AG10803 (cell line): ENCODE measurements around the gene DCST2.

ENCODE experiments used
- DNase-seq: peaks from one replicate; pipeline ENCODE4 v3.0.0; 2010; ENCODE audit warnings: low read depth
- H3K4me3 ChIP-seq: 2 replicates; pipeline ENCODE4 v1.5.1; 2011; ENCODE audit warnings: mild to moderate bottlenecking, low read length, control low read depth
- TF ChIP-seq, protein P1 (sequence below): conservative IDR thresholded peaks from 2 replicates; pipeline ENCODE4 v1.5.1; 2011; ENCODE audit warnings: mild to moderate bottlenecking, low read length, control low read depth, inconsistent platforms

The DCST2 gene

DNA sequence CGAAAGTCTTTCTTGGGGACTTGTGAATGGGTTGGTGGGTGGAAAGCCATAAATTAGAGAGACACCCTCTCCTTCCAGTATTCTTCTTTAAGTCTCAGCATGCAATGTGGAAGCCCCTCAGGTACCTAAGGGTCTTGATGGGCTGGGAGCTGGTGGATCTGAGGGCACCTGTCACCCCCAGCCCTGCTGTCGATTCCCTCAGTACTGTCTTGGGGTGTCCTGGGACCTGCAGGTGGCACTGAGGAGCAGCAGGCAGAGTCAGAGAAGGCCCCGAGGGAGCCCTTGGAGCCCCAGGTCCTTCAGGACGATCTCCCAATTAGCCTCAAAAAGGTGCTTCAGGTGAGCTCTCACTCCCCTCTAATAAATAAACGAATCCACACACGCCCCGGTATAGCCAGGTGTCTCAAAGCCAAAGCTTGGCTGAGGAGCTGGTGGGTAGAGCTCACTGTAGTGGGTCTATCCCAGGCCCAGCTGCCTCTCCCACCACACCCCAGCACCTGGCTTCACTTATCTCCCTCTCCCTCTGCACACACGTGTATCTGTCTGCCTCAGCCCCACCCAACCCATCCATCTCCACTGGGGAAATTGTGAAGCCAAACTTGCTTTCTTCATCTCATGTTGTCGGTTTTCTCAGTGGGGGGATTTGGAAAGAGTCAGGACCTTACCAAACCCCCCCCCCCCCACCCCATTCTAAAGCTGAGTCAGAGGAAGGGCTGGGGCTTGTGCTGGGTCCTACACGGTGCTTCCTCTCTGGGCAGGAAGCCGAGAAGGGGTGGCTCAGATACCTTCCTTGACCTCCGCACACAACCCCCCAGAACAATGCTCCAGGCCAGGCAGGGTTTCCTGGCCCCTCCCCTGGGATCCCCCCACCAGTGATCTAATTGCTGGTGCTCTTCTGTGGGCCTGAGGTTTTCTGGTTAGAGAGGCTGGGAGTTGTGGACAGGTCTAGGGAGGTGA is 19.1 kb upstream of the DCST2 start:
- peak overlapping the region; percentile 76 for H3K4me3 ChIP-seq
- no peak for DNase-seq
- TF ChIP-seq, protein P1, sequence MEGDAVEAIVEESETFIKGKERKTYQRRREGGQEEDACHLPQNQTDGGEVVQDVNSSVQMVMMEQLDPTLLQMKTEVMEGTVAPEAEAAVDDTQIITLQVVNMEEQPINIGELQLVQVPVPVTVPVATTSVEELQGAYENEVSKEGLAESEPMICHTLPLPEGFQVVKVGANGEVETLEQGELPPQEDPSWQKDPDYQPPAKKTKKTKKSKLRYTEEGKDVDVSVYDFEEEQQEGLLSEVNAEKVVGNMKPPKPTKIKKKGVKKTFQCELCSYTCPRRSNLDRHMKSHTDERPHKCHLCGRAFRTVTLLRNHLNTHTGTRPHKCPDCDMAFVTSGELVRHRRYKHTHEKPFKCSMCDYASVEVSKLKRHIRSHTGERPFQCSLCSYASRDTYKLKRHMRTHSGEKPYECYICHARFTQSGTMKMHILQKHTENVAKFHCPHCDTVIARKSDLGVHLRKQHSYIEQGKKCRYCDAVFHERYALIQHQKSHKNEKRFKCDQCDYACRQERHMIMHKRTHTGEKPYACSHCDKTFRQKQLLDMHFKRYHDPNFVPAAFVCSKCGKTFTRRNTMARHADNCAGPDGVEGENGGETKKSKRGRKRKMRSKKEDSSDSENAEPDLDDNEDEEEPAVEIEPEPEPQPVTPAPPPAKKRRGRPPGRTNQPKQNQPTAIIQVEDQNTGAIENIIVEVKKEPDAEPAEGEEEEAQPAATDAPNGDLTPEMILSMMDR: peak; percentile 31

DNA sequence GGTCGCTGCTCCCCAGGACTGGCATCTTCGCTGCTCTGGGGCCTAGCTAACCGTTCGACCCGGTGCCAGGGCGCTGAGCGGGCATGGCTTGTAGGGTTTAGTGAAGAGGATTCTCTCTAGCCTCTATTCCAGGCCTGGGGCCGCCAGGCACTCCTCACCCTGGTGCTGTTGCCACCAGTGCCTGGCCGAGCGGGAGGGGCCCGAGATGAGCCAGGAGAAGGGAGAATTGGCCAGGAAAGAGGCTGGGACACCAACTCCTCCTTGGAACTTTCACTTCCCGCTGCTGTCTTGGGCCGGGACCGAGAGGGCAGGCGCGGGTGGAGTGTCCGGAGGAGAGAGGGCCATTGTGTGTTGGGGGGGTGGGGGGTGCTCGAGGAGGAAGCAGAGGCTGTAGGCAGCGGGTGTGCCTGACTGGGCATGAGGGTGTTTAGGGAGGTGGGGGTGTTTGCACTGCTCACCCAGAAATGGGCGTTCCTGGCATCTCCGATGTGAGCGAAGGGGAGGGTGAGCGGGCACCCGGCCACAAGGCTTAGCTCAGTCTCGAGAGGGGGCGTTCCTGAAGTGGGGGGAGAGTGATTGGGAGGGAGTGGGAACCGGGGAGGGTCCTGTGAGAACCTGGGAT is 18.3 kb upstream of the DCST2 start:
- H3K4me3 ChIP-seq: peak overlapping the region; percentile 76
- DNase-seq: peak; percentile 21
- TF ChIP-seq, protein P1: no peak

DNA sequence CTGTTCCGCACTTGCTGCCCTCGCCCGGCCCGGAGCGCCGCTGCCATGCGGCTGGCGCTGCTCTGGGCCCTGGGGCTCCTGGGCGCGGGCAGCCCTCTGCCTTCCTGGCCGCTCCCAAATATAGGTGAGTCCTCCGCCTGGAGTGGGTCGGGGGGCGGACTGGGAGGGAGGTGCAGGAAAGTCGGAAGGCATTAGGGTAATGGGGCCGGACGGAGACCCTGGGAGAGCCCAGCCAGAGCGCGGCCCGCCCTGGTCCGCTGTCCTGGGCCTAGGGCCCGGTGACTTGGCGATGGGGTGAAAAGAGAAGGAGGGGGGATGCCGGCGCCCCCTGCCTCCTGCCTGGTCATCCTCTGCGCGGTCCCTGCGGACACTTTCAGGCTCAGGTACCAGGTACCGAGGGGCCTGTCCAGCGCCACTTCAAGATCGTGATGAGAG is 17.8 kb upstream of the DCST2 start:
- DNase-seq: no peak
- TF ChIP-seq, protein P1: no peak
- H3K4me3 ChIP-seq: peak overlapping the region; percentile 76

DNA sequence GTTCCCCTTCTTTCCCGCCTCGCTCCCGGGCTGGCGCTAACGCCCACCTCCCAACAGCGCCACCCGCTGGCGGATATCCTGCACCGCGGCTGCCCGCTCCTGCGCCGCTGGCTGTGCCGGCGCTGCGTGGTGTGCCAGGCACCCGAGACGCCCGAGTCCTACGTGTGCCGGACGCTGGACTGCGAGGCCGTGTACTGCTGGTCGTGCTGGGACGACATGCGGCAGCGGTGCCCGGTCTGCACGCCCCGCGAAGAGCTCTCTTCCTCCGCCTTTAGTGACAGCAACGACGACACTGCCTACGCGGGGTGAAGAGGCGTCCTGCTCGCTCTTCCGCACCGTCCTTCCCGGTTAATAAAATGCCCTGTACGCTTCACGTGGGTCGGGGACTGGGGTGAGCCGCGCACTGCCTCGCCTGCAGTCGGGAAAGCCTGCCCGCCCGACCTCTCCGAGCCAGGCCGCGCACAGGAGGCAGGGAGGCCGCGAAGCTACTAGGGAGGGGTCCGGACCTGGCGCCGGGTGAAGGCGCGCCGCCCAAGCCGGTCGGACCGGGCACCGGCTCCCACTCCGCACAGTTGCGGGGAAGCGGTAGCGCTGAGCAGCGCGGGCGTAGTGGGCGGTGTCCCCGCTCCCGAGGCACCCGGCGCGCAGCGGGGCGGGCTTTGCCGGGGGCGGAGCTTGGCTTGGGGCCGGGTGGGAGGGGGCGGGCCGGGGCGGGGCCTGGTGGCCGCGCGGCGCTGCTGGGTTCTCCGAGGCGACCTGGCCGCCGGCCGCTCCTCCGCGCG is 17.2 kb upstream of the DCST2 start, which contains the start of gene ADAM15:
Gene ADAM15 (plus strand): TSS at position 757 of the 782 bp plus-strand sequence. CDS start 71 bp downstream, outside the sequence.
- peak; percentile 60 for DNase-seq
- peak within 1 kb of the TSS; percentile 76 for H3K4me3 ChIP-seq
- TF ChIP-seq, protein P1: peak; percentile 75

- TF ChIP-seq, protein P1: no peak
- peak overlapping the region; percentile 76 for H3K4me3 ChIP-seq
- DNase-seq: peak; percentile 53
Observed at GRCh38 chr1:155049651-155050559, 16.3 kb upstream of the DCST2 start.
